ENCODE results near the gene NDST1.

DNA sequence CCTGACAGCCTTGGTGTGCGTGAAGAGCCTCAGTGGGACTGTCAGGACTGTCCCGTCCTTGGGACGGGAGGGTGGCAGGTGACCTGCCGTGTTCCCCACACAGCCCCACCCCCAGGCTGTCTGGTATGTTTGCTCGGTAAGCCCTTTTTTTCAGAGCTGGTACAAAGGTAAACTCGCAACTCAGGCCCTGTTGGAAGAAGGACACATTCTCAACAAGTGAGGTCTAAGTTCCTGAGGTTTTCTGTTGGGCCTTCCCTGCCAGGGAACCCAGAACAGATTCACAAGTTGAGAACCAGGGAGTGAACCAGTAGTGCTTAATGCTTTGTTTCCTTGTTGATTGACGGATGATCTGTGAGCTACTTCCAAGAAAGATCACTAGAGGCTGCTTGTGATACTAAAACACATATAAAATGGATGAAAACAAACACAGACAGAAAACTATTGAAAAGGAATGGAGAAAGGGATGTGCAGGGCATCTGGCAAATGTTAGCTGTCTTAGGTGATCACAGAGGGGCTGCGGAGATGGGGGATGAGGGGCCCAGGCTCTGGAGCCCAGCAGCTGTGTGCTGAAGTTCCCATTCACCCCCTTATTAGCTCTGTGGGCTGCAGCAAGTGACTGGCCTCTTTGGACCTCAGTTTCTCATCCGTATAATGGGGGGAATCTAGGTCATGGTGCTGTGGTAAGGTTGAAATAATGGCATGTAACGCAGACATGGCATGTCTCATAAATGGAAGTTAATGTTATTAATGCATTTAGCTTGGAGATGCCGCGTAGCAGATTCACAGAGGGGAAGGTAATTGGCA is 2.7 kb downstream of the NDST1 start:
- TF ChIP-seq SMC3 (IDR thresholded peaks at IDR 0.05; ENCODE audit: low read depth, low read length) (no peak), POLR2AphosphoS5 (IDR thresholded peaks at IDR 0.05; ENCODE audit: low read depth, low read length) (no peak), YY1 (IDR thresholded peaks at IDR 0.05; ENCODE audit: low read depth) (no peak), SIN3A (IDR thresholded peaks at IDR 0.05; ENCODE audit: borderline replicate concordance, low read depth, low read length) (no peak), TAF1 (IDR thresholded peaks at IDR 0.05; ENCODE audit: borderline replicate concordance, low read depth, low read length) (no peak), RXRA (IDR thresholded peaks at IDR 0.05; ENCODE audit: borderline replicate concordance, low read depth) (no peak), MEF2A (IDR thresholded peaks at IDR 0.05; ENCODE audit: borderline replicate concordance, low read depth) (no peak), EP300 (IDR thresholded peaks at IDR 0.05; ENCODE audit: borderline replicate concordance in 1 of 2, low read depth in 1 of 2, low read length in 1 of 2) (no peak), RCOR1 (IDR thresholded peaks at IDR 0.05; ENCODE audit: low read length) (no peak), EZH2phosphoT487 (IDR thresholded peaks at IDR 0.05; ENCODE audit: borderline replicate concordance, low read depth) (no peak)
- TF ChIP-seq, protein P1, sequence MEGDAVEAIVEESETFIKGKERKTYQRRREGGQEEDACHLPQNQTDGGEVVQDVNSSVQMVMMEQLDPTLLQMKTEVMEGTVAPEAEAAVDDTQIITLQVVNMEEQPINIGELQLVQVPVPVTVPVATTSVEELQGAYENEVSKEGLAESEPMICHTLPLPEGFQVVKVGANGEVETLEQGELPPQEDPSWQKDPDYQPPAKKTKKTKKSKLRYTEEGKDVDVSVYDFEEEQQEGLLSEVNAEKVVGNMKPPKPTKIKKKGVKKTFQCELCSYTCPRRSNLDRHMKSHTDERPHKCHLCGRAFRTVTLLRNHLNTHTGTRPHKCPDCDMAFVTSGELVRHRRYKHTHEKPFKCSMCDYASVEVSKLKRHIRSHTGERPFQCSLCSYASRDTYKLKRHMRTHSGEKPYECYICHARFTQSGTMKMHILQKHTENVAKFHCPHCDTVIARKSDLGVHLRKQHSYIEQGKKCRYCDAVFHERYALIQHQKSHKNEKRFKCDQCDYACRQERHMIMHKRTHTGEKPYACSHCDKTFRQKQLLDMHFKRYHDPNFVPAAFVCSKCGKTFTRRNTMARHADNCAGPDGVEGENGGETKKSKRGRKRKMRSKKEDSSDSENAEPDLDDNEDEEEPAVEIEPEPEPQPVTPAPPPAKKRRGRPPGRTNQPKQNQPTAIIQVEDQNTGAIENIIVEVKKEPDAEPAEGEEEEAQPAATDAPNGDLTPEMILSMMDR (IDR thresholded peaks at IDR 0.05) = no peak
- TF ChIP-seq, protein P2, sequence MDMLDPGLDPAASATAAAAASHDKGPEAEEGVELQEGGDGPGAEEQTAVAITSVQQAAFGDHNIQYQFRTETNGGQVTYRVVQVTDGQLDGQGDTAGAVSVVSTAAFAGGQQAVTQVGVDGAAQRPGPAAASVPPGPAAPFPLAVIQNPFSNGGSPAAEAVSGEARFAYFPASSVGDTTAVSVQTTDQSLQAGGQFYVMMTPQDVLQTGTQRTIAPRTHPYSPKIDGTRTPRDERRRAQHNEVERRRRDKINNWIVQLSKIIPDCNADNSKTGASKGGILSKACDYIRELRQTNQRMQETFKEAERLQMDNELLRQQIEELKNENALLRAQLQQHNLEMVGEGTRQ (IDR thresholded peaks at IDR 0.05; ENCODE audit: borderline replicate concordance, low read depth, low read length) = no peak
- TF ChIP-seq, protein P3, sequence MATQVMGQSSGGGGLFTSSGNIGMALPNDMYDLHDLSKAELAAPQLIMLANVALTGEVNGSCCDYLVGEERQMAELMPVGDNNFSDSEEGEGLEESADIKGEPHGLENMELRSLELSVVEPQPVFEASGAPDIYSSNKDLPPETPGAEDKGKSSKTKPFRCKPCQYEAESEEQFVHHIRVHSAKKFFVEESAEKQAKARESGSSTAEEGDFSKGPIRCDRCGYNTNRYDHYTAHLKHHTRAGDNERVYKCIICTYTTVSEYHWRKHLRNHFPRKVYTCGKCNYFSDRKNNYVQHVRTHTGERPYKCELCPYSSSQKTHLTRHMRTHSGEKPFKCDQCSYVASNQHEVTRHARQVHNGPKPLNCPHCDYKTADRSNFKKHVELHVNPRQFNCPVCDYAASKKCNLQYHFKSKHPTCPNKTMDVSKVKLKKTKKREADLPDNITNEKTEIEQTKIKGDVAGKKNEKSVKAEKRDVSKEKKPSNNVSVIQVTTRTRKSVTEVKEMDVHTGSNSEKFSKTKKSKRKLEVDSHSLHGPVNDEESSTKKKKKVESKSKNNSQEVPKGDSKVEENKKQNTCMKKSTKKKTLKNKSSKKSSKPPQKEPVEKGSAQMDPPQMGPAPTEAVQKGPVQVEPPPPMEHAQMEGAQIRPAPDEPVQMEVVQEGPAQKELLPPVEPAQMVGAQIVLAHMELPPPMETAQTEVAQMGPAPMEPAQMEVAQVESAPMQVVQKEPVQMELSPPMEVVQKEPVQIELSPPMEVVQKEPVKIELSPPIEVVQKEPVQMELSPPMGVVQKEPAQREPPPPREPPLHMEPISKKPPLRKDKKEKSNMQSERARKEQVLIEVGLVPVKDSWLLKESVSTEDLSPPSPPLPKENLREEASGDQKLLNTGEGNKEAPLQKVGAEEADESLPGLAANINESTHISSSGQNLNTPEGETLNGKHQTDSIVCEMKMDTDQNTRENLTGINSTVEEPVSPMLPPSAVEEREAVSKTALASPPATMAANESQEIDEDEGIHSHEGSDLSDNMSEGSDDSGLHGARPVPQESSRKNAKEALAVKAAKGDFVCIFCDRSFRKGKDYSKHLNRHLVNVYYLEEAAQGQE (IDR thresholded peaks at IDR 0.05; ENCODE audit: low read depth, low read length) = no peak
